GM12878 (cell line): ENCODE results near the gene VSX2. TPM values are rescaled to one million over a fixed set of nuclear protein-coding genes. Genes with fewer than 3 reads are reported as not detected.
A peak's percentile ranks its signal among the peaks of the same experiment; 100 is the strongest.

Source experiments
- ATAC-seq: fragments of 200-7000 bp; cut with Tn5 transposase; 3 replicates; pipeline ENCODE4 v1.9.1; 2020; ENCODE audit warnings: mild to moderate bottlenecking, moderate library complexity
- BruUV-seq: library from RNA; stranded (reverse); fragments of 400-500 nt; replicated peaks from 2 replicates; lab custom pipeline; 2021; lab: Mats Ljungman, UMichigan
- CTCF ChIA-PET: fragments of 300-600 bp; sonication (Branson Sonifier 250); formaldehyde crosslinking; extraction: SDS; loops from one replicate; lab custom pipeline; 2021; ENCODE audit warnings: inconsistent platforms; lab: Yijun Ruan, JAX
- POLR2A ChIA-PET: fragments of 350-600 bp; formaldehyde crosslinking; extraction: SDS; loops from one replicate; lab custom pipeline; 2021; ENCODE audit warnings: inconsistent platforms; lab: Charles Lee
- RAD21 ChIA-PET: fragments of 300-600 bp; sonication (Branson Sonifier 250); formaldehyde crosslinking; loops from one replicate; lab custom pipeline; 2023; ENCODE audit warnings: antibody characterized with exemption; ENCODE audit not compliant: unreplicated experiment; lab: Charles Lee
- SMC1A ChIA-PET: fragments of 300-600 bp; sonication (Branson Sonifier 250); formaldehyde crosslinking; loops from one replicate; lab custom pipeline; 2023; ENCODE audit not compliant: unreplicated experiment, uncharacterized antibody; lab: Charles Lee
- DNase-seq: peaks from one replicate; pipeline ENCODE4 v3.0.0-alpha.2; 2011; ENCODE audit warnings: low read depth, low spot score
- FAIRE-seq: peaks from 3 replicates; lab custom pipeline; 2011; peaks lifted over from hg19 to GRCh38; lab: Jason Lieb, UNC
- H2AFZ ChIP-seq: 2 replicates; pipeline ENCODE4 v1.6.0; 2011; ENCODE audit warnings: low read depth, low read length, control low read depth; ENCODE audit not compliant: control insufficient read depth
- H3K27ac ChIP-seq: 2 replicates; pipeline ENCODE4 v1.5.1; 2011; ENCODE audit warnings: control low read depth; ENCODE audit not compliant: control insufficient read depth, insufficient read depth
- H3K27me3 ChIP-seq, 2 experiments: replicated peaks in 1 of 2; 2 replicates each; pipeline versions ENCODE4 v1.6.0 to v1.6.1; 2011; ENCODE audit warnings: low read length in 1 of 2; ENCODE audit not compliant: control insufficient read depth in 2 of 2, insufficient read depth in 2 of 2
- H3K36me3 ChIP-seq, 2 experiments: 2 replicates each; pipeline ENCODE4 v1.5.1; 2011; ENCODE audit warnings: low read length in 1 of 2; ENCODE audit not compliant: control insufficient read depth in 2 of 2, insufficient read depth in 2 of 2
- H3K4me1 ChIP-seq: 2 replicates; pipeline ENCODE4 v1.6.1; 2011; ENCODE audit warnings: mild to moderate bottlenecking, low read length, moderate library complexity, mixed read lengths; ENCODE audit not compliant: control insufficient read depth, insufficient read depth
- H3K4me2 ChIP-seq: 2 replicates; pipeline ENCODE4 v1.6.0; 2011; ENCODE audit warnings: control low read depth; ENCODE audit not compliant: control insufficient read depth, insufficient read depth
- H3K4me3 ChIP-seq: fragments of 200-600 bp; sonication (generic); 2 replicates; pipeline ENCODE4 v1.5.1; 2016
- H3K79me2 ChIP-seq: 2 replicates; pipeline ENCODE4 v1.6.0; 2011; ENCODE audit warnings: low read length; ENCODE audit not compliant: control insufficient read depth, insufficient read depth
- H3K9ac ChIP-seq: 2 replicates; pipeline ENCODE4 v1.8.0; 2011; ENCODE audit warnings: low read length, control low read depth, mixed read lengths; ENCODE audit not compliant: control insufficient read depth, insufficient read depth
- H3K9me3 ChIP-seq: replicated peaks from 3 replicates; pipeline ENCODE4 v1.5.1; 2011; ENCODE audit warnings: mild to moderate bottlenecking, low read length; ENCODE audit not compliant: control insufficient read depth, insufficient read depth
- H4K20me1 ChIP-seq: 2 replicates; pipeline ENCODE4 v1.6.0; 2011; ENCODE audit not compliant: control insufficient read depth, insufficient read depth
- BCL11A ChIP-seq: IDR thresholded peaks from 2 replicates; pipeline ENCODE4 v1.6.1; 2011; ENCODE audit warnings: low read depth, low read length
- CHD1 ChIP-seq: IDR thresholded peaks from 2 replicates; pipeline ENCODE4 v1.6.1; 2012; ENCODE audit warnings: low read depth, low read length, improper control_type of control experiment
- ESRRA ChIP-seq: IDR thresholded peaks from 2 replicates; pipeline ENCODE4 v1.6.1; 2012; ENCODE audit warnings: mild to moderate bottlenecking, low read length, improper control_type of control experiment
- EZH2 ChIP-seq: IDR thresholded peaks from 2 replicates; pipeline ENCODE4 v1.6.1; 2012; ENCODE audit warnings: low read depth, mild to moderate bottlenecking, control low read depth, inconsistent platforms, low read length, borderline replicate concordance; ENCODE audit not compliant: control insufficient read depth
- FOS ChIP-seq: IDR thresholded peaks from 3 replicates; pipeline ENCODE4 v1.6.1; 2011; ENCODE audit warnings: borderline replicate concordance; ENCODE audit not compliant: insufficient read length; ENCODE audit errors: extremely low read depth
- JUNB ChIP-seq: IDR thresholded peaks from 2 replicates; pipeline ENCODE4 v1.6.1; 2016; ENCODE audit warnings: antibody characterized with exemption, mild to moderate bottlenecking
- NR2F1 ChIP-seq: fragments of 450-650 bp; conservative IDR thresholded peaks from 2 replicates; pipeline ENCODE4 v1.6.1; 2017; ENCODE audit warnings: mild to moderate bottlenecking
- NRF1 ChIP-seq: conservative IDR thresholded peaks from 2 replicates; pipeline ENCODE4 v1.6.1; 2011; ENCODE audit warnings: mild to moderate bottlenecking, low read depth, low read length, improper control_type of control experiment
- POLR2AphosphoS5 ChIP-seq: IDR thresholded peaks from 2 replicates; pipeline ENCODE4 v1.6.1; 2011; ENCODE audit warnings: mild to moderate bottlenecking, low read length, inconsistent platforms
- SUPT20H ChIP-seq: IDR thresholded peaks from 2 replicates; pipeline ENCODE4 v1.6.1; 2011; ENCODE audit warnings: low read depth, mild to moderate bottlenecking, low read length, moderate library complexity, borderline replicate concordance; ENCODE audit not compliant: control insufficient read depth
- SUZ12 ChIP-seq: fragments of 200-600 bp; sonication (generic); IDR thresholded peaks from one replicate; pipeline ENCODE4 v1.6.1; 2018; ENCODE audit warnings: antibody characterized with exemption, mild to moderate bottlenecking; ENCODE audit not compliant: unreplicated experiment
- TARDBP ChIP-seq: IDR thresholded peaks from 2 replicates; pipeline ENCODE4 v1.6.1; 2016; ENCODE audit warnings: borderline replicate concordance
- YBX1 ChIP-seq: fragments of 450-650 bp; IDR thresholded peaks from 2 replicates; pipeline ENCODE4 v1.6.1; 2016; ENCODE audit warnings: antibody characterized with exemption
- WGBS: methylation state at CpG from one replicate; pipeline ENCODE4 v1.1.6; 2016; ENCODE audit warnings: low lambda C conversion rate; ENCODE audit not compliant: insufficient replicate concordance, insufficient coverage; ENCODE audit errors: missing lambda C conversion rate; 5-methylcytosine and 5-hydroxymethylcytosine counted together
- in situ Hi-C: fragments of 300-500 bp; cut with MboI; formaldehyde crosslinking; loops from 9 replicates; pipeline ENCODE4 v1.14.3; 2018; ENCODE audit warnings: mixed read lengths
- intact Hi-C: fragments of 100-400 bp; cut with micrococcal nuclease; formaldehyde crosslinking; loops from one replicate; pipeline ENCODE4 v1.14.2; 2022; ENCODE audit not compliant: unreplicated experiment
- polyA plus RNA-seq, 11 experiments: library from polyadenylated mRNA; depleted of rRNA in 4 of 11; unstranded in 6 of 11; stranded (reverse) in 5 of 11; fragments of >200 nt; fragmentation: Nextera tagmentation in 4 of 11; fragmentation: Illumina TruSeq in 1 of 11; extraction: Ambion mirVana in 4 of 11; extraction: Trizol in 1 of 11; gene quantifications; 1 replicate in 1 of 11; 2 replicates in 10 of 11; pipeline versions ENCODE4 v1.2.1 to v1.2.3, GENCODE V29; 2011 to 2016; ENCODE audit warnings: inconsistent platforms in 2 of 11, missing spikeins in 2 of 11, low read depth in 1 of 11
- total RNA-seq, 4 experiments: library from RNA; depleted of rRNA in 3 of 4; stranded (reverse); fragments of >200 nt in 3 of 4; fragmentation: Illumina TruSeq in 1 of 4; extraction: Trizol in 1 of 4; gene quantifications; 2 replicates each; pipeline versions ENCODE4 v1.2.1 to v1.2.3, GENCODE V29; 2013 to 2021
- TF ChIP-seq, protein P1 (sequence below): fragments of 450-650 bp; IDR thresholded peaks from 2 replicates; pipeline ENCODE4 v1.6.1; 2016; ENCODE audit warnings: mild to moderate bottlenecking

The VSX2 gene
- total and polyA plus RNA-seq, 10 of the 15 experiments (the other 5 are each of a cell fraction or from before 2014, with no cell fraction given): 0.04 to 0.05 TPM; not detected in 8

DNA sequence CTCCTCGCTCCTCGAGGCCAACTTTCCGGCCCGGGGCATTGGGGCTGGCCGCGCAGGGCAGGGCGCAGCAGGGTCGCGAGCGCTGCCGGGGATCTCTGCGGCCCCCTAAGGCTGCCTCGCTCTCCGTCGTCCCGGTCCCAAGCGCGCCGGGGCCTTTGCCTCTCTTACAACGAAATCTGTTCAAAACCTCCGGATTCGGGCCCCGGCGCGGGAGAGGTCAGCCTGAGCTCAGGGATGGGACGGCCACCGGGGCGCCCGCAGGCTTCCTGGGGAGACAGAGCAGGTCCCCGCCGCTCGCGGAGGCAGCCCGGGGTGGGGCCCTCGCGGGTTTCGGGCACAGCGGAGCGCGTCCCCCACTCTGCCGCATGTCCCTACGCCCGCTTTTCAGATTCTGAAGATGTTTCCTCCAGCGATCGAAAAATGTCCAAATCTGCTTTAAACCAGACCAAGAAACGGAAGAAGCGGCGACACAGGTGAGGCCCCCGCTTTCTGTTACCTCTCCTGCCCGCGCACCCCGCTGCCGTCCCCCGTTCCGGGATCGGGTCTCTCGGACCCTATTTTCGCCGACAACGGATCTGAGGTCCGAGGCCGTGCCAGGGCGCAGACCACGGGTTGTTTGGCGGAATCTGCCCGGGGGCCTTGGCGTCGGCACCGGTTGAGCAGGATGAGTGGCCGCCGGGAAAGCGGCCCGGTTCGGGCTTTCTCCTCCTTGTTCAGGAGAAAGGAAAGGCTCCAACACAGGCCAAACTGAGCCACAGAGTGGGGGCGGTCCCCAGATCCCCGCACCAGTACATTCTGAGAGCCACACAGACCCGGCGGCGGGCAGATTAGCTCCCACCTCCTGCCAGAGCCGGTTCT is 1.8 kb downstream of the VSX2 start:
- in situ Hi-C loops: no loop called here

More for the DNA sequence above, 1.8 kb downstream of the VSX2 start:
- Histone ChIP-seq H3K27me3 (peaks cover 23 to 38% of the 10 kb centered on the region in 2 experiments), H3K27ac (no peak overlapping the region), H3K4me2 (peak overlapping the region; percentile 41; the same call in 1 of the 2 replicates), H3K4me3 (no peak overlapping the region), H3K9ac (no peak overlapping the region), H3K9me3 (no peaks in the 10 kb centered on the region), H3K4me1 (no peaks in the 10 kb centered on the region), H4K20me1 (no peaks in the 10 kb centered on the region), H2AFZ (no peak overlapping the region), H3K79me2 (no peaks in the 10 kb centered on the region), H3K36me3 (no peaks in the 10 kb centered on the region)
- FAIRE-seq (no peak), ATAC-seq (peak; percentile 27), DNase-seq (no peak)
- RAD21 ChIA-PET: no interaction called here
- TF ChIP-seq SUPT20H: no peak
- TF ChIP-seq EZH2: peak; percentile 15; the same call in 1 of the 2 replicates
- TF ChIP-seq, protein P1, sequence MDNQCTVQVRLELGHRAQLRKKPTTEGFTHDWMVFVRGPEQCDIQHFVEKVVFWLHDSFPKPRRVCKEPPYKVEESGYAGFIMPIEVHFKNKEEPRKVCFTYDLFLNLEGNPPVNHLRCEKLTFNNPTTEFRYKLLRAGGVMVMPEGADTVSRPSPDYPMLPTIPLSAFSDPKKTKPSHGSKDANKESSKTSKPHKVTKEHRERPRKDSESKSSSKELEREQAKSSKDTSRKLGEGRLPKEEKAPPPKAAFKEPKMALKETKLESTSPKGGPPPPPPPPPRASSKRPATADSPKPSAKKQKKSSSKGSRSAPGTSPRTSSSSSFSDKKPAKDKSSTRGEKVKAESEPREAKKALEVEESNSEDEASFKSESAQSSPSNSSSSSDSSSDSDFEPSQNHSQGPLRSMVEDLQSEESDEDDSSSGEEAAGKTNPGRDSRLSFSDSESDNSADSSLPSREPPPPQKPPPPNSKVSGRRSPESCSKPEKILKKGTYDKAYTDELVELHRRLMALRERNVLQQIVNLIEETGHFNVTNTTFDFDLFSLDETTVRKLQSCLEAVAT: no peak
- no peak for TF ChIP-seq CHD1
- TF ChIP-seq NRF1: no peak
- TF ChIP-seq JUNB: no peak
- no peak for TF ChIP-seq NR2F1
- TF ChIP-seq SUZ12: peak; percentile 14
- TF ChIP-seq FOS: no peak
- no peak for TF ChIP-seq POLR2AphosphoS5
- TF ChIP-seq TARDBP: no peak
- no peak for TF ChIP-seq BCL11A
- TF ChIP-seq YBX1: no peak
- no peak for TF ChIP-seq ESRRA
- SMC1A ChIA-PET: no interaction called here
- CTCF ChIA-PET: no interaction called here
- POLR2A ChIA-PET: interaction anchor here (1.0 kb wide), 1 partner anchor 222 kb away, joined by 3 read pairs; the partner anchor contains the start of genes BBOF1 and ENTPD5
- 27% methylated on average over 73 of the region's 80 CpGs for WGBS
- intact Hi-C loops: no loop called here
- no TSS peak for BruUV-seq
